H1 (cell line): ENCODE measurements around the gene FEV. TPM values are rescaled to one million over a fixed set of nuclear protein-coding genes. Genes with fewer than 3 reads are reported as not detected.

ENCODE experiments used
- CTCF ChIP-seq, 3 experiments: IDR thresholded peaks; 1 replicate in 2 of 3; 2 replicates in 1 of 3; pipeline versions ENCODE4 v1.5.1 to v1.6.1; 2011; ENCODE audit warnings: low read length in 3 of 3, mild to moderate bottlenecking in 3 of 3, inconsistent platforms in 2 of 3, low read depth in 1 of 3, moderate library complexity in 1 of 3; ENCODE audit not compliant: insufficient read depth in 1 of 3; ENCODE audit errors: control extremely low read depth in 1 of 3
- GABPA ChIP-seq: IDR thresholded peaks from 2 replicates; pipeline ENCODE4 v1.6.1; 2011; ENCODE audit warnings: mild to moderate bottlenecking, low read length, moderate library complexity, borderline replicate concordance; ENCODE audit not compliant: insufficient read depth
- polyA plus RNA-seq, 7 experiments: library from polyadenylated mRNA; depleted of rRNA in 3 of 7; stranded (reverse) in 5 of 7; unstranded in 2 of 7; fragments of >200 nt in 5 of 7; fragments of 200-250 nt in 2 of 7; gene quantifications; 1 replicate in 5 of 7; 2 replicates in 1 of 7; 4 replicates in 1 of 7; pipeline versions ENCODE4 v1.2.1 to v1.2.3, GENCODE V29; 2011 to 2013; ENCODE audit warnings: missing spikeins in 2 of 7, mixed read lengths in 2 of 7
- total RNA-seq: library from RNA; stranded (reverse); fragmentation: NEBNext Ultra II Directional; extraction: Animal tissue kit (Norgen Biotek cat#: 25700); gene quantifications from 2 replicates; pipeline ENCODE4 v1.2.1, GENCODE V29; 2021

The FEV gene
- total and polyA plus RNA-seq, 2 of the 8 experiments (the other 6 are each of a cell fraction or from before 2014, with no cell fraction given) = not detected

- TF ChIP-seq GABPA (no peak), CTCF (IDR thresholded peaks at IDR 0.05; ENCODE audit: control extremely low read depth in 1 of 3, insufficient read depth in 1 of 3, low read depth in 1 of 3, low read length in 3 of 3) (no peak)
These were observed 3.7 kb upstream of the FEV start (continued) for GRCh38 chr2:218988650-218989049.
